CD4-positive, alpha-beta T cell treated with Interleukin-17A for 1 hour (primary cell): ENCODE results near the gene ZNF488.

Experiments
- DNase-seq: peaks from one replicate; pipeline ENCODE4 v3.0.0-alpha.2; 2020

Gene ZNF488

GRCh38 chr10:47348138-47348651 lies 35.9 kb downstream of the ZNF488 start, which contains the start of gene RBP3:
RBP3 (plus strand) TSS chr10:47348363; CDS start chr10:47348485, 122 bp downstream.
- DNase-seq = no peak

- no peak for DNase-seq
Measured at GRCh38 chr10:47347303-47347675, 36.8 kb downstream of the ZNF488 start.

GRCh38 chr10:47346581-47347302 lies 37.4 kb downstream of the ZNF488 start:
- DNase-seq = no peak

- DNase-seq = no peak
Measured at GRCh38 chr10:47344996-47345870, 38.9 kb downstream of the ZNF488 start.

GRCh38 chr10:47340608-47341170 lies 43.4 kb downstream of the ZNF488 start:
- peak; percentile 64 for DNase-seq

- no peak for DNase-seq
Measured at GRCh38 chr10:47339759-47340607, 44.1 kb downstream of the ZNF488 start.

- DNase-seq = no peak
Measured at GRCh38 chr10:47339186-47339735, 44.8 kb downstream of the ZNF488 start.

GRCh38 chr10:47337310-47337709 lies 46.8 kb downstream of the ZNF488 start:
- DNase-seq = no peak

GRCh38 chr10:47336387-47337134 lies 47.5 kb downstream of the ZNF488 start:
- DNase-seq = no peak

GRCh38 chr10:47335906-47336305 lies 48.2 kb downstream of the ZNF488 start:
- no peak for DNase-seq

- no peak for DNase-seq
Measured at GRCh38 chr10:47334466-47335295, 49.4 kb downstream of the ZNF488 start.

GRCh38 chr10:47333532-47333931 lies 50.6 kb downstream of the ZNF488 start:
- DNase-seq = no peak

- no peak for DNase-seq
Measured at GRCh38 chr10:47332946-47333345, 51.1 kb downstream of the ZNF488 start.

GRCh38 chr10:47332371-47332770 lies 51.7 kb downstream of the ZNF488 start:
- DNase-seq = no peak

- DNase-seq = no peak
Measured at GRCh38 chr10:47331954-47332353, 52.1 kb downstream of the ZNF488 start.

- DNase-seq = no peak
Measured at GRCh38 chr10:47331491-47331890, 52.6 kb downstream of the ZNF488 start.

GRCh38 chr10:47330804-47331203 lies 53.3 kb downstream of the ZNF488 start:
- DNase-seq = no peak

GRCh38 chr10:47330366-47330765 lies 53.7 kb downstream of the ZNF488 start:
- DNase-seq = no peak

- no peak for DNase-seq
Measured at GRCh38 chr10:47329855-47330254, 54.2 kb downstream of the ZNF488 start.

GRCh38 chr10:47326927-47327330 lies 57.2 kb downstream of the ZNF488 start:
- no peak for DNase-seq
